IMR-90 (cell line): Measurements from ENCODE around the gene SLC35D2. TPM values are rescaled to one million over a fixed set of nuclear protein-coding genes. Genes with fewer than 3 reads are reported as not detected.

Source experiments
- ATAC-seq: fragments of 200-7000 bp; cut with Tn5 transposase; 2 replicates; pipeline ENCODE4 v1.9.1; 2020; ENCODE audit warnings: low read depth, mild to moderate bottlenecking, moderate library complexity
- BruUV-seq: library from RNA; stranded (reverse); fragments of 400-500 nt; replicated peaks from 2 replicates; lab custom pipeline; 2021; lab: Mats Ljungman, UMichigan
- CTCF ChIA-PET: fragments of 300-600 bp; formaldehyde crosslinking; extraction: SDS; loops from one replicate; lab custom pipeline; 2021; ENCODE audit warnings: antibody characterized with exemption; lab: Yijun Ruan, JAX
- POLR2A ChIA-PET: fragments of 300-600 bp; sonication (Branson Sonifier 250); formaldehyde crosslinking; loops from one replicate; lab custom pipeline; 2022; ENCODE audit warnings: antibody characterized with exemption; ENCODE audit not compliant: unreplicated experiment; lab: Charles Lee
- DNase-seq: peaks from one replicate; pipeline ENCODE4 v3.0.0; 2013
- H2AFZ ChIP-seq: replicated peaks from 2 replicates; pipeline ENCODE3; 2013; ENCODE audit warnings: low read length, mild to moderate bottlenecking; ENCODE audit not compliant: poor library complexity
- H2AK5ac ChIP-seq: 2 replicates; pipeline ENCODE4 v1.6.1; 2013; ENCODE audit warnings: low read depth, low read length, inconsistent platforms
- H2AK9ac ChIP-seq: replicated peaks from 2 replicates; pipeline ENCODE3; 2013; ENCODE audit warnings: mild to moderate bottlenecking, low read depth, low read length, moderate library complexity; ENCODE audit not compliant: poor library complexity
- H2BK120ac ChIP-seq: 2 replicates; pipeline ENCODE4 v1.6.1; 2013; ENCODE audit warnings: low read depth, low read length, inconsistent platforms
- H2BK15ac ChIP-seq: 3 replicates; pipeline ENCODE4 v1.6.1; 2013; ENCODE audit warnings: low read depth, low read length, inconsistent platforms
- H2BK20ac ChIP-seq: 2 replicates; pipeline ENCODE4 v1.6.1; 2013; ENCODE audit warnings: low read depth, mild to moderate bottlenecking, inconsistent platforms, low read length, moderate library complexity
- H2BK5ac ChIP-seq: 2 replicates; pipeline ENCODE4 v1.6.1; 2013; ENCODE audit warnings: mild to moderate bottlenecking, low read depth, low read length, inconsistent platforms; ENCODE audit not compliant: poor library complexity, severe bottlenecking
- H3K14ac ChIP-seq: replicated peaks from 2 replicates; pipeline ENCODE4 v1.6.1; 2013; ENCODE audit warnings: low read depth, low read length, inconsistent platforms
- H3K18ac ChIP-seq: 2 replicates; pipeline ENCODE4 v1.6.1; 2013; ENCODE audit warnings: low read depth, low read length, control low read depth
- H3K23ac ChIP-seq: 2 replicates; pipeline ENCODE4 v1.6.1; 2013; ENCODE audit warnings: low read depth, low read length, inconsistent platforms
- H3K27ac ChIP-seq: 2 replicates; pipeline ENCODE4 v1.5.1; 2013; ENCODE audit warnings: mild to moderate bottlenecking, control low read depth, low read length; ENCODE audit not compliant: insufficient read depth
- H3K27me3 ChIP-seq: 2 replicates; pipeline ENCODE4 v1.6.1; 2013; ENCODE audit warnings: low read length; ENCODE audit not compliant: control insufficient read depth, insufficient read depth
- H3K36me3 ChIP-seq: 2 replicates; pipeline ENCODE4 v1.6.1; 2013; ENCODE audit warnings: low read length, mixed read lengths; ENCODE audit not compliant: control insufficient read depth, insufficient read depth
- H3K4ac ChIP-seq: 2 replicates; pipeline ENCODE4 v1.6.1; 2013; ENCODE audit warnings: low read depth, low read length, inconsistent platforms
- H3K4me1 ChIP-seq: 2 replicates; pipeline ENCODE4 v1.6.1; 2013; ENCODE audit warnings: low read length, mixed read lengths; ENCODE audit not compliant: control insufficient read depth, insufficient read depth
- H3K4me2 ChIP-seq: 2 replicates; pipeline ENCODE4 v1.6.1; 2013; ENCODE audit warnings: low read depth, mild to moderate bottlenecking, control low read depth, low read length, moderate library complexity
- H3K4me3 ChIP-seq: 2 replicates; pipeline ENCODE4 v1.5.1; 2013; ENCODE audit warnings: low read depth, mild to moderate bottlenecking, control low read depth, low read length, moderate library complexity; ENCODE audit not compliant: insufficient read depth
- H3K56ac ChIP-seq: 2 replicates; pipeline ENCODE4 v1.6.1; 2013; ENCODE audit warnings: low read length, inconsistent platforms; ENCODE audit not compliant: insufficient read depth; ENCODE audit errors: extremely low read depth
- H3K79me1 ChIP-seq, 2 experiments: 2 replicates each; pipeline ENCODE4 v1.6.1; 2013; ENCODE audit warnings: low read length in 2 of 2, inconsistent platforms in 1 of 2, low read depth in 1 of 2
- H3K9ac ChIP-seq: 2 replicates; pipeline ENCODE4 v1.6.1; 2013; ENCODE audit warnings: low read depth, low read length, control low read depth
- H3K9me1 ChIP-seq: 2 replicates; pipeline ENCODE4 v1.6.1; 2013; ENCODE audit warnings: low read length, inconsistent platforms; ENCODE audit not compliant: insufficient read depth
- H3K9me3 ChIP-seq: 2 replicates; pipeline ENCODE4 v1.6.1; 2013; ENCODE audit warnings: low read length; ENCODE audit not compliant: control insufficient read depth, insufficient read depth
- H4K20me1 ChIP-seq: 2 replicates; pipeline ENCODE4 v1.6.1; 2013; ENCODE audit warnings: low read length, inconsistent platforms; ENCODE audit not compliant: insufficient read depth
- H4K5ac ChIP-seq: 2 replicates; pipeline ENCODE4 v1.6.1; 2013; ENCODE audit warnings: mild to moderate bottlenecking, low read depth, low read length, control low read depth
- H4K8ac ChIP-seq, 2 experiments: 2 replicates each; pipeline ENCODE4 v1.6.1; 2013; ENCODE audit warnings: low read depth in 2 of 2, low read length in 2 of 2, control low read depth in 1 of 2, inconsistent platforms in 1 of 2
- H4K91ac ChIP-seq: 2 replicates; pipeline ENCODE4 v1.6.1; 2013; ENCODE audit warnings: low read depth, low read length, inconsistent platforms; ENCODE audit not compliant: insufficient read depth
- BHLHE40 ChIP-seq: fragments of 150-350 bp; IDR thresholded peaks from 2 replicates; pipeline ENCODE4 v1.6.1; 2016; ENCODE audit warnings: mild to moderate bottlenecking, low read depth, low read length
- CEBPB ChIP-seq: IDR thresholded peaks from 2 replicates; pipeline ENCODE4 v1.6.1; 2012; ENCODE audit warnings: low read depth, low read length, improper control_type of control experiment
- CHD1 ChIP-seq: IDR thresholded peaks from 2 replicates; pipeline ENCODE4 v1.6.1; 2012; ENCODE audit warnings: low read depth, low read length, improper control_type of control experiment
- FOS ChIP-seq: fragments of 150-350 bp; IDR thresholded peaks from 2 replicates; pipeline ENCODE4 v1.6.1; 2016; ENCODE audit warnings: low read depth, low read length
- MAFK ChIP-seq: IDR thresholded peaks from 2 replicates; pipeline ENCODE4 v1.6.1; 2012; ENCODE audit warnings: low read depth, low read length, improper control_type of control experiment
- MAZ ChIP-seq: IDR thresholded peaks from 2 replicates; pipeline ENCODE4 v1.6.1; 2012; ENCODE audit warnings: low read depth, mild to moderate bottlenecking, low read length, improper control_type of control experiment, moderate library complexity, borderline replicate concordance
- MXI1 ChIP-seq: IDR thresholded peaks from 2 replicates; pipeline ENCODE4 v1.6.1; 2012; ENCODE audit warnings: low read depth, mild to moderate bottlenecking, low read length, moderate library complexity, borderline replicate concordance
- NFE2L2 ChIP-seq: fragments of 150-350 bp; IDR thresholded peaks from 2 replicates; pipeline ENCODE4 v1.6.1; 2016; ENCODE audit warnings: low read depth, mild to moderate bottlenecking, low read length
- POLR2A ChIP-seq: IDR thresholded peaks from 2 replicates; pipeline ENCODE4 v1.6.1; 2012; ENCODE audit warnings: mild to moderate bottlenecking, low read depth, low read length
- RAD21 ChIP-seq: IDR thresholded peaks from 2 replicates; pipeline ENCODE4 v1.6.1; 2012; ENCODE audit warnings: low read length, improper control_type of control experiment
- RCOR1 ChIP-seq: IDR thresholded peaks from 2 replicates; pipeline ENCODE4 v1.6.1; 2012; ENCODE audit warnings: mild to moderate bottlenecking, low read length, improper control_type of control experiment; ENCODE audit not compliant: insufficient replicate concordance
- RFX5 ChIP-seq: IDR thresholded peaks from 2 replicates; pipeline ENCODE4 v1.8.0; 2012; ENCODE audit warnings: low read depth, mild to moderate bottlenecking, low read length, moderate library complexity
- SMC3 ChIP-seq: fragments of 150-350 bp; IDR thresholded peaks from 2 replicates; pipeline ENCODE4 v1.6.1; 2016; ENCODE audit warnings: low read depth, mild to moderate bottlenecking, antibody characterized with exemption, low read length, moderate library complexity
- WGBS, 2 experiments: methylation state at CpG; one replicate each; pipeline versions ENCODE4 v1.1.5 to v1.1.7; 2013; ENCODE audit warnings: missing lambda C conversion rate in 2 of 2; ENCODE audit not compliant: insufficient read length in 1 of 2; ENCODE audit errors: extremely low coverage in 2 of 2; 5-methylcytosine and 5-hydroxymethylcytosine counted together
- dilution Hi-C: fragments of 300-500 bp; cut with HindIII; formaldehyde crosslinking; loops from one replicate; pipeline ENCODE4 v1.14.3; 2018; ENCODE audit warnings: low sequenced_read_pairs; ENCODE audit not compliant: unreplicated experiment
- in situ Hi-C: fragments of 300-500 bp; cut with MboI; formaldehyde crosslinking; loops from 3 replicates; pipeline ENCODE4 v1.14.3; 2019; ENCODE audit warnings: low sequenced_read_pairs, inconsistent platforms, mixed read lengths
- intact Hi-C: fragments of 100-400 bp; cut with micrococcal nuclease; formaldehyde crosslinking; loops from 2 replicates; pipeline ENCODE4 v1.10.0; 2022
- polyA plus RNA-seq, 3 experiments: library from polyadenylated mRNA; depleted of rRNA; stranded (reverse); fragments of >200 nt; gene quantifications; 2 replicates each; pipeline ENCODE4 v1.2.3, GENCODE V29; 2012; ENCODE audit warnings: low replicate concordance in 1 of 3
- total RNA-seq: library from RNA; depleted of rRNA; stranded (reverse); fragments of >200 nt; gene quantifications from 2 replicates; pipeline ENCODE4 v1.2.3, GENCODE V29; 2012
- TF ChIP-seq, protein P1 (sequence below): fragments of 150-350 bp; IDR thresholded peaks from 2 replicates; pipeline ENCODE4 v1.6.1; 2017; ENCODE audit warnings: mild to moderate bottlenecking, antibody characterized with exemption, low read length, low read depth
- TF ChIP-seq, protein P2 (sequence below): fragments of 150-350 bp; IDR thresholded peaks from 2 replicates; pipeline ENCODE4 v1.6.1; 2016; ENCODE audit warnings: low read depth, mild to moderate bottlenecking, low read length, moderate library complexity, borderline replicate concordance
- TF ChIP-seq, protein P3 (sequence below): conservative IDR thresholded peaks from 2 replicates; pipeline ENCODE4 v1.5.1; 2012; ENCODE audit warnings: mild to moderate bottlenecking, low read depth, low read length, improper control_type of control experiment

The SLC35D2 gene
- total and polyA plus RNA-seq, 2 of the 4 experiments (the other 2 are of a cell fraction) = 9.7 to 11.8 TPM

DNA sequence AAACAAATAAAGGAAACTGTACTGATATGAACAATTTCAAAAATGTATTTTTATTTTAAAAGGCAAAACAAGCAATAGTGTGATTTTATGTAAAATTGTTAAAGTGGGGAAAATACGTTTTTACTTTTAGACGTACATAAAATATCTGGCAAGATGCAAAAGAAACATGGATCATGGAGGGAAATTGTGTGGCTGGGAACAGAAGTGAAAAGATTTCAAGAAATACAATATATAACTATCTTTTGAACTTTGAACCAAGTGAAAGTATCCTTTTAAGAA is 36.1 kb upstream of the SLC35D2 start:
- Histone ChIP-seq H3K14ac (no peak overlapping the region), H3K56ac (no peak overlapping the region; the same call in 1 of the 2 replicates), H3K36me3 (no peaks in the 10 kb centered on the region), H4K8ac (peak overlapping the region; percentile 22 to 36; a peak in 2 of 4 replicates), H3K23ac (no peak overlapping the region), H3K4ac (no peak overlapping the region; the same call in 1 of the 2 replicates), H4K20me1 (no peaks in the 10 kb centered on the region), H3K4me2 (peak overlapping the region; percentile 43; the same call in 1 of the 2 replicates), H3K18ac (no peak overlapping the region), H4K5ac (no peak overlapping the region), H3K9ac (no peak overlapping the region), H3K27me3 (no peaks in the 10 kb centered on the region), H3K79me1 (peaks cover 4 to 9% of the 10 kb centered on the region in 2 experiments; a peak in 3 of 4 replicates), H3K4me1 (peaks cover 7% of the 10 kb centered on the region), H2BK5ac (peak overlapping the region; percentile 79), H3K4me3 (no peak overlapping the region; the same call in 1 of the 2 replicates), H2BK20ac (no peak overlapping the region), H3K9me3 (no peaks in the 10 kb centered on the region), H2BK120ac (no peak overlapping the region), H3K9me1 (peaks cover 3% of the 10 kb centered on the region; the same call in 1 of the 2 replicates), H2AFZ (no peak overlapping the region), H2AK5ac (no peak overlapping the region), H4K91ac (no peak overlapping the region), H2AK9ac (no peak overlapping the region), H3K27ac (no peak overlapping the region), H2BK15ac (no peak overlapping the region)
- no TSS peak for BruUV-seq
- dilution Hi-C loops (no loop called here), intact Hi-C loops (loop anchor here (2.0 to 5.0 kb wide), 5 partner anchors 31 to 148 kb away; partner anchors contain the start of genes HABP4 and SLC35D2), in situ Hi-C loops (loop anchor here (10.0 kb wide), 1 partner anchor 235 kb away; the partner anchor contains the start of gene PRXL2C)
- TF ChIP-seq RCOR1 (no peak), RFX5 (no peak), NFE2L2 (no peak), CHD1 (no peak), RAD21 (no peak), BHLHE40 (no peak), POLR2A (no peak), CEBPB (no peak), MXI1 (no peak), FOS (no peak), MAZ (no peak), MAFK (no peak), SMC3 (no peak)
- TF ChIP-seq, protein P1, sequence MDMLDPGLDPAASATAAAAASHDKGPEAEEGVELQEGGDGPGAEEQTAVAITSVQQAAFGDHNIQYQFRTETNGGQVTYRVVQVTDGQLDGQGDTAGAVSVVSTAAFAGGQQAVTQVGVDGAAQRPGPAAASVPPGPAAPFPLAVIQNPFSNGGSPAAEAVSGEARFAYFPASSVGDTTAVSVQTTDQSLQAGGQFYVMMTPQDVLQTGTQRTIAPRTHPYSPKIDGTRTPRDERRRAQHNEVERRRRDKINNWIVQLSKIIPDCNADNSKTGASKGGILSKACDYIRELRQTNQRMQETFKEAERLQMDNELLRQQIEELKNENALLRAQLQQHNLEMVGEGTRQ = no peak
- TF ChIP-seq, protein P2, sequence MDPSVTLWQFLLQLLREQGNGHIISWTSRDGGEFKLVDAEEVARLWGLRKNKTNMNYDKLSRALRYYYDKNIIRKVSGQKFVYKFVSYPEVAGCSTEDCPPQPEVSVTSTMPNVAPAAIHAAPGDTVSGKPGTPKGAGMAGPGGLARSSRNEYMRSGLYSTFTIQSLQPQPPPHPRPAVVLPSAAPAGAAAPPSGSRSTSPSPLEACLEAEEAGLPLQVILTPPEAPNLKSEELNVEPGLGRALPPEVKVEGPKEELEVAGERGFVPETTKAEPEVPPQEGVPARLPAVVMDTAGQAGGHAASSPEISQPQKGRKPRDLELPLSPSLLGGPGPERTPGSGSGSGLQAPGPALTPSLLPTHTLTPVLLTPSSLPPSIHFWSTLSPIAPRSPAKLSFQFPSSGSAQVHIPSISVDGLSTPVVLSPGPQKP = no peak
- TF ChIP-seq, protein P3, sequence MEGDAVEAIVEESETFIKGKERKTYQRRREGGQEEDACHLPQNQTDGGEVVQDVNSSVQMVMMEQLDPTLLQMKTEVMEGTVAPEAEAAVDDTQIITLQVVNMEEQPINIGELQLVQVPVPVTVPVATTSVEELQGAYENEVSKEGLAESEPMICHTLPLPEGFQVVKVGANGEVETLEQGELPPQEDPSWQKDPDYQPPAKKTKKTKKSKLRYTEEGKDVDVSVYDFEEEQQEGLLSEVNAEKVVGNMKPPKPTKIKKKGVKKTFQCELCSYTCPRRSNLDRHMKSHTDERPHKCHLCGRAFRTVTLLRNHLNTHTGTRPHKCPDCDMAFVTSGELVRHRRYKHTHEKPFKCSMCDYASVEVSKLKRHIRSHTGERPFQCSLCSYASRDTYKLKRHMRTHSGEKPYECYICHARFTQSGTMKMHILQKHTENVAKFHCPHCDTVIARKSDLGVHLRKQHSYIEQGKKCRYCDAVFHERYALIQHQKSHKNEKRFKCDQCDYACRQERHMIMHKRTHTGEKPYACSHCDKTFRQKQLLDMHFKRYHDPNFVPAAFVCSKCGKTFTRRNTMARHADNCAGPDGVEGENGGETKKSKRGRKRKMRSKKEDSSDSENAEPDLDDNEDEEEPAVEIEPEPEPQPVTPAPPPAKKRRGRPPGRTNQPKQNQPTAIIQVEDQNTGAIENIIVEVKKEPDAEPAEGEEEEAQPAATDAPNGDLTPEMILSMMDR = no peak
- no peak for ATAC-seq
- ChIA-PET CTCF (no interaction called here), POLR2A (no interaction called here)
- WGBS, 2 experiments = no CpG with 5 or more reads among the region's 2 CpGs
- no peak for DNase-seq
